Urinary bladder (tissue), 4 donors: ENCODE measurements around the gene GRIN1. TPM values are rescaled to one million over a fixed set of nuclear protein-coding genes. Genes with fewer than 3 reads are reported as not detected.

Experiments used
- DNase-seq: peaks from one replicate; pipeline ENCODE4 v3.0.0-alpha.2; 2015; ENCODE audit errors: extremely low spot score
- H3K27ac ChIP-seq: one replicate; pipeline ENCODE4 v1.5.1; 2013; ENCODE audit warnings: low read depth, mild to moderate bottlenecking, moderate library complexity
- H3K36me3 ChIP-seq: one replicate; pipeline ENCODE4 v1.6.1; 2013; ENCODE audit warnings: mild to moderate bottlenecking, moderate library complexity; ENCODE audit not compliant: insufficient read depth
- H3K4me1 ChIP-seq: one replicate; pipeline ENCODE4 v1.6.1; 2013; ENCODE audit warnings: mild to moderate bottlenecking, moderate library complexity; ENCODE audit not compliant: insufficient read depth
- H3K4me3 ChIP-seq: one replicate; pipeline ENCODE4 v1.5.1; 2013; ENCODE audit warnings: low read depth, low read length
- WGBS: extraction: QIAGEN DNeasy Blood & Tissue Kit; methylation state at CpG from one replicate; pipeline ENCODE4 v1.1.7; 2013; 5-methylcytosine and 5-hydroxymethylcytosine counted together
- polyA plus RNA-seq: library from polyadenylated mRNA; stranded (reverse); fragments of 200-250 nt; gene quantifications from one replicate; pipeline ENCODE4 v1.2.3, GENCODE V29; 2013
- total RNA-seq: library from RNA; depleted of rRNA; stranded (reverse); fragments of >200 nt; gene quantifications from one replicate; pipeline ENCODE4 v1.2.3, GENCODE V29; 2014
- donor health status: healthy with polysubstance abuse.
- donor health status: healthy.

Gene GRIN1
- total and polyA plus RNA-seq, 2 donors, result 0.18 to 0.26 TPM

DNA sequence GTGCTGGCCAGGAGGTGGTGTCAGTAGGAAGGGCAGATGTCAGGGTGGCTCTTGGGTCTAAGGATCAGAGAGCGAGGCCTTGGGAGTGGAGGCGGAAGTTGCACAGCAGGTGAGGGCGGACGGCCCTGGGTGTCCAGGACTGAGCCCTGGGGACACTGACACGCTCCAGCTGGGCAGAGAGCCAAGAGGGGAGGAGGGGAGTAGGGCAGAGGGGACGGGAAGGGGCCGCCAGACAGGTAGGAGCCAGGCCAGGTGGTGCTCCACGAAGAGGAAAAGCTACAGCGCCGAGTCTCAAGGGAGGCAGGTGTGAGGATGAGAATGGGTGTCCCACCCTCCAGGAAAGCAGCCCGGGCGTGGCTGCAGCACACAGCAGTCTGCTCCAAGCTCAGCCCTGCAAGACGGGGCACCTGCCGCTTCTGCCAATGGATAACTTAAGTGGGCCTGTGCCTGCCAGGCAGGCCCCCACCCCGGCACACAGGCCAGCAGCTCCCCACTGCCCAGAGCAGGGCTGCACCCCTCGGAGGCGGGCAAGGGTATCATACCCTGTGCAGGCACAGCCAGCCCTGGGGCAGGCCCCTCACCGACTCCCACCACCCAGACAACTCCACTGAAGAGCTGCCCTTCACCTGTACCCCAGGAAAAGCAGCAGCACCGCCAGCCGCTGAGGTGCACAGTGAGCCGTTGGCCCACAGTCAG is 56.7 kb downstream of the GRIN1 start:
- Histone ChIP-seq H3K4me1 (no peaks in the 10 kb centered on the region), H3K27ac (peak overlapping the region; percentile 81), H3K4me3 (no peak overlapping the region), H3K36me3 (no peaks in the 10 kb centered on the region)
- no peak for DNase-seq
- 81% methylated on average over 21 of the region's 21 CpGs for WGBS

GRCh38 chr9:137198051-137198901 is 59.3 kb downstream of the GRIN1 start:
- no peaks in the 10 kb centered on the region for H3K36me3 ChIP-seq
- 80% methylated on average over 19 of the region's 19 CpGs for WGBS
- DNase-seq, result no peak
- no peak overlapping the region for H3K27ac ChIP-seq
- H3K4me1 ChIP-seq, result no peaks in the 10 kb centered on the region
- no peak overlapping the region for H3K4me3 ChIP-seq

GRCh38 chr9:137198902-137199283 is 59.9 kb downstream of the GRIN1 start:
- Histone ChIP-seq H3K27ac (no peak overlapping the region), H3K4me3 (no peak overlapping the region), H3K4me1 (no peaks in the 10 kb centered on the region), H3K36me3 (no peaks in the 10 kb centered on the region)
- DNase-seq, result no peak
- WGBS, result 76% methylated on average over 11 of the region's 11 CpGs

GRCh38 chr9:137199411-137200121 is 60.6 kb downstream of the GRIN1 start:
- 8% methylated on average over 51 of the region's 51 CpGs for WGBS
- DNase-seq, result no peak
- Histone ChIP-seq H3K4me1 (no peaks in the 10 kb centered on the region), H3K27ac (no peak overlapping the region), H3K36me3 (no peaks in the 10 kb centered on the region), H3K4me3 (peak overlapping the region; percentile 88)

DNA sequence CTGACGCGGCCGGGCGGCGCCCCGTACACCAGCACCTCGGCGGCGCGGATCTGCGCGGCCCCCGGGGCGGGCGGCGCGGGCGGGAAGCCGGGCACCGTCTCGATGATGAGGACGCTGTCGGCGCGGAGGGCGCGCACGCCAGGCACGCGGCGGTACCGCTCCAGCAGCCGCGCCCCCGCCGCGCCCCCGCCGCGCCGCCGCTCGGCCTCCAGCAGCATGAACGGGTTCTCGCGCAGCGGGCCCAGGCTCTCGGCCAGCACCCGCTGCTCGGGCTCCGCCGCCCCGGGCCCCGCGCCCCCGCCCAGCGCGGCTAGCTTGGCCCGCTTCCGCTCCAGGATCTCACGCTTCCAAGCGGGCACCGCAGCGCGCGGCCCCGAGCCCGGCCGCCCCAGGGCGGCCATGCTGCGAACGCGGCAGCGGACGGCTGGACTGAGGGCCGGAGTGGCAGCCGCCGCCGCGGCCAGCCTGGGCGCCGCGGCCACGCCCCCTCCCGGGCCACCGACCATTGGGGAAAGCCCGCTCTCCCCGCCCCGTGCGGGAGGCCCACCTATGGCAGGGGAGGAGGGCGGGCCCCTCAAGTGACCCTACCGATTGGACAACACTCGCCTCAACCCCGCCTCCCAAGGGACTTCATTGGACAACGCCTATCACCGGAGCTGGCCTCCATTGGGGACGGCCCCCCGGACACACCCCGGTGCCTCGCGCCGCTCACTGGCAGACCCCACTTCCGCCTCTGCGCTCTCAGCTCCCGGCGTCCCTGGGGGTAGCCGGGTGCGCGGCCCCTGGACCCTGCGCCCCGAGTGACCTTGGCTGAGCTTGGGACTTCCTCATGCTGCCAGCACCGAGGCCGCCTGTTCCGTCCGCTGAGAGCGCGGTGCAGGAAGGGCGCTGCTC is 61.6 kb downstream of the GRIN1 start, which contains the start of gene TPRN:
TPRN (minus strand) TSS at position 431 of the 894 bp plus-strand sequence; CDS start at position 401, 30 bp downstream.
- H3K4me3 ChIP-seq, result peak within 1 kb of the TSS; percentile 88
- no peaks in the 10 kb centered on the region for H3K4me1 ChIP-seq
- H3K27ac ChIP-seq, result peak within 1 kb of the TSS; percentile 54
- H3K36me3 ChIP-seq, result no peaks in the 10 kb centered on the region
- peak; percentile 98 for DNase-seq
- WGBS, result under 1% methylated on average over 115 of the region's 118 CpGs

- WGBS, result 18% methylated on average over 23 of the region's 23 CpGs
- Histone ChIP-seq H3K4me1 (no peaks in the 10 kb centered on the region), H3K4me3 (peak overlapping the region; percentile 61), H3K36me3 (no peaks in the 10 kb centered on the region), H3K27ac (peak overlapping the region; percentile 38)
- no peak for DNase-seq
Observed at GRCh38 chr9:137201205-137201868, 62.4 kb downstream of the GRIN1 start.

GRCh38 chr9:137202966-137203365 is 64.0 kb downstream of the GRIN1 start:
- WGBS, result 83% methylated on average over 8 of the region's 8 CpGs
- no peaks in the 10 kb centered on the region for H3K36me3 ChIP-seq
- H3K4me3 ChIP-seq, result no peak overlapping the region
- DNase-seq, result no peak
- no peak overlapping the region for H3K27ac ChIP-seq
- H3K4me1 ChIP-seq, result no peaks in the 10 kb centered on the region

DNA sequence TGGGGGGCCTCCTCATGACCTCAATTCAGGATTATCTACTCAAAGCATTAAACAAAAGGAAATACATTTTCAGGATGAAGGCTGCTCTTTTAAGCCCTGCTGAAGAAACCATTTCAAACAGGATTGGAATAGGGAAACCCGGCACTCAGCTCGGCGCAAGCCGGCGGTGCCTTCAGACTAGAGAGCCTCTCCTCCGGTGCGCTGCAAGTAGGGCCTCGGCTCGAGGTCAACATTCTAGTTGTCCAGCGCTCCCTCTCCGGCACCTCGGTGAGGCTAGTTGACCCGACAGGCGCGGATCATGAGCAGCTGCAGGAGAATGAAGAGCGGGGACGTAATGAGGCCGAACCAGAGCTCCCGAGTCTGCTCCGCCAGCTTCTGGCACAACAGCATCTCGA is 65.8 kb downstream of the GRIN1 start:
- Histone ChIP-seq H3K36me3 (no peaks in the 10 kb centered on the region), H3K4me3 (peak overlapping the region; percentile 92), H3K4me1 (no peaks in the 10 kb centered on the region), H3K27ac (no peak overlapping the region)
- 13% methylated on average over 21 of the region's 21 CpGs for WGBS
- no peak for DNase-seq

DNA sequence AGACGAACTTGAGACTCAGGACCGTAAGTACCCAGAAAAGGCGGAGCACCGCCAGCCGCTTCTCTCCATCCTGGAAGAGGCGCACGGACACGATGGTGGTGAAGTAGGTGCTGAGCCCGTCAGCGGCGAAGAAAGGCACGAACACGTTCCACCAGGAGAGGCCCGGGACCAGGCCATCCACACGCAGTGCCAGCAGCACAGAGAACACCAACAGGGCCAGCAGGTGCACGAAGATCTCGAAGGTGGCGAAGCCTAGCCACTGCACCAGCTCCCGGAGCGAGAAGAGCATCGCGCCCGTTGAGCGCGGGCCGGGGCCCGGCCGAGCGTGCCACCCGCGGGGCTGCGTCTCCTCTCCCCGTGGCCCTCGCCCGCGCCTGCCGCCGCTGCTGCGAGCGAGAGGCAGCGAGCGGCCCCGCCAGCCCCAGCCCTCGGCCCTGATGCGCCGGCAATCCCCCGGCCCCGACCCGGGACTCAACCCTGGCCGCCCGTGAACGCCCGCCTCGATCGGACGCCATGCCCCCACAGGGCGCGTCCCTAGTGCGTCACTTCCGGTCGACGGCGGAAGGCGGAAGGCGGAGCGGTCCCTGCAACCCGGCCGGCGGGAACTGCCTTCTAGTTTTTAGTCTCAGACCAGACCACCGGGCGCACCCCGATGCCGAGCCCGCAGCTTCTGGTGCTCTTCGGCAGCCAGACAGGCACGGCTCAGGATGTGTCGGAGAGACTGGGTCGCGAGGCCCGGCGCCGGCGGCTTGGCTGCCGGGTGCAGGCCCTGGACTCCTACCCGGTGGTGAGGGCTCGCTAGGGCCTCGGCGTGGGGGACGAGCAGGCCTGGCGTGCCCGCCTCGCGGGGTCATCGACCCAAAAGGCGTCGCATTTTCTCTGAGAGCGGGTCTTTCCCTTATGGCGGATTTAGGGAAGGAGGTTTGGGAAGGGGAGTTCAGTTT is 66.4 kb downstream of the GRIN1 start, which contains the start of the genes NDOR1 and TMEM203:
NDOR1 (plus strand) TSS at position 575 of the 944 bp plus-strand sequence; CDS start at position 653, 78 bp downstream.
TMEM203 (minus strand) TSS at position 523 of the 944 bp plus-strand sequence; CDS start at position 289, 234 bp downstream.
- Histone ChIP-seq H3K27ac (peak within 1 kb of the TSS; percentile 54), H3K36me3 (no peaks in the 10 kb centered on the region), H3K4me3 (peak within 1 kb of the TSS; percentile 92), H3K4me1 (no peaks in the 10 kb centered on the region)
- peak; percentile 57 for DNase-seq
- under 1% methylated on average over 98 of the region's 98 CpGs for WGBS

- no peaks in the 10 kb centered on the region for H3K36me3 ChIP-seq
- DNase-seq, result no peak
- 81% methylated on average over 7 of the region's 7 CpGs for WGBS
- H3K4me1 ChIP-seq, result no peaks in the 10 kb centered on the region
- H3K4me3 ChIP-seq, result no peak overlapping the region
- H3K27ac ChIP-seq, result no peak overlapping the region
Observed at GRCh38 chr9:137206602-137207001, 67.6 kb downstream of the GRIN1 start.

GRCh38 chr9:137211532-137211931 is 72.6 kb downstream of the GRIN1 start:
- DNase-seq, result no peak
- H3K36me3 ChIP-seq, result no peaks in the 10 kb centered on the region
- H3K27ac ChIP-seq, result no peak overlapping the region
- 80% methylated on average over 13 of the region's 13 CpGs for WGBS
- H3K4me3 ChIP-seq, result no peak overlapping the region
- no peaks in the 10 kb centered on the region for H3K4me1 ChIP-seq
